ENCODE measurements around the gene MTX1.

MTX1 gene

GRCh38 chr1:155174324-155175280 is 33.9 kb upstream of the MTX1 start:
- no peak for DNase-seq (ENCODE audit: low read depth in 2 of 2)

GRCh38 chr1:155175281-155175926 is 33.1 kb upstream of the MTX1 start:
- DNase-seq (ENCODE audit: low read depth in 2 of 2), result no peak

GRCh38 chr1:155175927-155176371 is 32.5 kb upstream of the MTX1 start:
- no peak for DNase-seq (ENCODE audit: low read depth in 2 of 2)

- no peak for DNase-seq (ENCODE audit: low read depth in 2 of 2)
Measured at GRCh38 chr1:155176544-155177071, 31.9 kb upstream of the MTX1 start.

GRCh38 chr1:155177192-155177917 is 31.1 kb upstream of the MTX1 start:
- no peak for DNase-seq (ENCODE audit: low read depth in 2 of 2)

- DNase-seq (ENCODE audit: low read depth in 2 of 2), result no peak
Measured at GRCh38 chr1:155177918-155178281, 30.6 kb upstream of the MTX1 start.

- no peak for DNase-seq (ENCODE audit: low read depth in 2 of 2)
Measured at GRCh38 chr1:155178441-155179111, 29.9 kb upstream of the MTX1 start.

GRCh38 chr1:155179112-155180031 is 29.1 kb upstream of the MTX1 start:
- DNase-seq (ENCODE audit: low read depth in 2 of 2), result no peak

GRCh38 chr1:155181371-155182051 is 27.0 kb upstream of the MTX1 start:
- DNase-seq (ENCODE audit: low read depth in 2 of 2), result no peak

GRCh38 chr1:155182052-155182550 is 26.4 kb upstream of the MTX1 start:
- DNase-seq (ENCODE audit: low read depth in 2 of 2), result no peak

GRCh38 chr1:155183775-155184221 is 24.7 kb upstream of the MTX1 start:
- no peak for DNase-seq (ENCODE audit: low read depth in 2 of 2)

GRCh38 chr1:155184351-155184811 is 24.1 kb upstream of the MTX1 start:
- DNase-seq (ENCODE audit: low read depth in 2 of 2), result no peak

GRCh38 chr1:155184835-155185782 is 23.4 kb upstream of the MTX1 start:
- no peak for DNase-seq (ENCODE audit: low read depth in 2 of 2)

- no peak for DNase-seq (ENCODE audit: low read depth in 2 of 2)
Measured at GRCh38 chr1:155185783-155186066, 22.8 kb upstream of the MTX1 start.

GRCh38 chr1:155186067-155186793 is 22.3 kb upstream of the MTX1 start:
- no peak for DNase-seq (ENCODE audit: low read depth in 2 of 2)

- no peak for DNase-seq (ENCODE audit: low read depth in 2 of 2)
Measured at GRCh38 chr1:155186794-155187455, 21.6 kb upstream of the MTX1 start.

- no peak for DNase-seq (ENCODE audit: low read depth in 2 of 2)
Measured at GRCh38 chr1:155187456-155187891, 21.0 kb upstream of the MTX1 start.
